HCT116 (cell line): ENCODE results near the gene RNF207. TPM values are rescaled to one million over a fixed set of nuclear protein-coding genes. Genes with fewer than 3 reads are reported as not detected.

Experiments used
- ATAC-seq: fragments of 200-7000 bp; cut with Tn5 transposase; 2 replicates; pipeline ENCODE4 v1.9.1; 2020; ENCODE audit warnings: mild to moderate bottlenecking, moderate library complexity
- BruUV-seq: library from RNA; stranded (reverse); fragments of 400-500 nt; replicated peaks from 2 replicates; lab custom pipeline; 2021; lab: Mats Ljungman, UMichigan
- CTCF ChIA-PET: fragments of 300-600 bp; sonication (Branson Sonifier 250); formaldehyde crosslinking; loops from one replicate; lab custom pipeline; 2021; ENCODE audit warnings: antibody characterized with exemption; lab: Charles Lee
- POLR2A ChIA-PET: fragments of 300-600, 350-600 bp; sonication (Branson Sonifier 250); formaldehyde crosslinking; loops from one replicate; lab custom pipeline; 2021; ENCODE audit warnings: antibody characterized with exemption; lab: Charles Lee
- RAD21 ChIA-PET, 2 experiments: fragments of 300-600 bp; sonication (Branson Sonifier 250); formaldehyde crosslinking; loops; one replicate each; lab custom pipeline; 2023; ENCODE audit warnings: low total read pairs in 2 of 2; ENCODE audit not compliant: uncharacterized antibody in 2 of 2, unreplicated experiment in 2 of 2, low non-redundant PET in 1 of 2; lab: Charles Lee
- DNase-seq: peaks from one replicate; pipeline ENCODE4 v3.0.0-alpha.2; 2010; ENCODE audit warnings: low read depth, low spot score
- H2AFZ ChIP-seq: fragments of 200-600 bp; shearing (Covaris generic), sonication (generic); 2 replicates; pipeline ENCODE4 v1.6.1; 2017; ENCODE audit warnings: low read depth, mixed run types, mixed read lengths, antibody characterized with exemption, low read length; ENCODE audit not compliant: poor library complexity, severe bottlenecking
- H3K27ac ChIP-seq: 2 replicates; pipeline ENCODE4 v1.5.1; 2012; ENCODE audit warnings: low read depth, low read length
- H3K27me3 ChIP-seq: fragments of 200-600 bp; sonication (generic); 2 replicates; pipeline ENCODE4 v1.6.1; 2016; ENCODE audit warnings: mixed run types, low read length, mixed read lengths; ENCODE audit not compliant: insufficient read depth
- H3K36me3 ChIP-seq, 2 experiments: fragments of 200-500 bp in 1 of 2; fragments of 200-600 bp in 1 of 2; sonication (Bioruptor generic) in 1 of 2; sonication (generic) in 1 of 2; 2 replicates each; pipeline versions ENCODE4 v1.5.1 to v1.6.1; 2014 to 2016; ENCODE audit warnings: low read length in 2 of 2, inconsistent platforms in 1 of 2, mixed read lengths in 1 of 2, mixed run types in 1 of 2; ENCODE audit not compliant: insufficient read depth in 2 of 2, control insufficient read depth in 1 of 2
- H3K4me1 ChIP-seq, 2 experiments: fragments of 200-600 bp in 1 of 2; sonication (generic) in 1 of 2; 2 replicates each; pipeline versions ENCODE4 v1.5.1 to v1.6.1; 2012 to 2017; ENCODE audit warnings: low read length in 2 of 2, inconsistent platforms in 1 of 2, mild to moderate bottlenecking in 1 of 2, mixed read lengths in 1 of 2, mixed run types in 1 of 2, moderate library complexity in 1 of 2; ENCODE audit not compliant: insufficient read depth in 2 of 2, control insufficient read depth in 1 of 2
- H3K4me2 ChIP-seq: fragments of 200-600 bp; sonication (generic); 2 replicates; pipeline ENCODE4 v1.6.1; 2017; ENCODE audit warnings: mixed run types, low read length, mixed read lengths
- H3K4me3 ChIP-seq, 2 experiments: fragments of 200-600 bp in 1 of 2; sonication (generic) in 1 of 2; replicated peaks in 1 of 2; 2 replicates each; pipeline ENCODE4 v1.5.1; 2011 to 2016; ENCODE audit warnings: low read length in 2 of 2, control low read depth in 1 of 2, low read depth in 1 of 2, mild to moderate bottlenecking in 1 of 2, mixed read lengths in 1 of 2, mixed run types in 1 of 2
- H3K79me2 ChIP-seq: fragments of 200-600 bp; sonication (generic); 2 replicates; pipeline ENCODE4 v1.6.1; 2017; ENCODE audit warnings: mild to moderate bottlenecking, mixed run types, low read length, moderate library complexity, mixed read lengths; ENCODE audit not compliant: insufficient read depth
- H3K9ac ChIP-seq: fragments of 200-600 bp; sonication (generic); 2 replicates; pipeline ENCODE4 v1.6.1; 2016; ENCODE audit warnings: low read length, mixed read lengths
- H3K9me2 ChIP-seq: fragments of 200-600 bp; sonication (generic), shearing (Covaris generic); 2 replicates; pipeline ENCODE4 v1.6.1; 2017; ENCODE audit warnings: mixed run types, mild to moderate bottlenecking, moderate library complexity; ENCODE audit not compliant: insufficient read depth
- H3K9me3 ChIP-seq, 2 experiments: fragments of 200-500 bp in 1 of 2; fragments of 200-600 bp in 1 of 2; sonication (Bioruptor generic) in 1 of 2; sonication (generic) in 1 of 2; 2 replicates each; pipeline ENCODE4 v1.6.1; 2014 to 2017; ENCODE audit warnings: low read length in 2 of 2, mixed read lengths in 2 of 2, inconsistent platforms in 1 of 2, low read depth in 1 of 2, mild to moderate bottlenecking in 1 of 2, mixed run types in 1 of 2, moderate library complexity in 1 of 2; ENCODE audit not compliant: control insufficient read depth in 1 of 2, insufficient read depth in 1 of 2
- H4K20me1 ChIP-seq: fragments of 200-600 bp; sonication (generic), shearing (Covaris generic); 2 replicates; pipeline ENCODE4 v1.6.1; 2017; ENCODE audit warnings: mixed run types, mild to moderate bottlenecking, moderate library complexity; ENCODE audit not compliant: insufficient read depth
- CEBPB ChIP-seq: IDR thresholded peaks from 2 replicates; pipeline ENCODE4 v1.6.1; 2012; ENCODE audit warnings: low read depth
- CTCF ChIP-seq, 3 experiments: fragments of 200-600 bp in 1 of 3; sonication (generic) in 1 of 3; IDR thresholded peaks in 2 of 3; conservative IDR thresholded peaks in 1 of 3; 2 replicates each; pipeline ENCODE4 v1.5.1; 2012 to 2017; ENCODE audit warnings: low read depth in 2 of 3, low read length in 2 of 3, antibody characterized with exemption in 1 of 3, borderline replicate concordance in 1 of 3, control low read depth in 1 of 3, mild to moderate bottlenecking in 1 of 3, mixed read lengths in 1 of 3, mixed run types in 1 of 3, moderate library complexity in 1 of 3; ENCODE audit not compliant: insufficient read depth in 1 of 3
- EGR1 ChIP-seq: IDR thresholded peaks from 2 replicates; pipeline ENCODE4 v1.6.1; 2012; ENCODE audit warnings: low read depth
- ELF1 ChIP-seq: IDR thresholded peaks from 2 replicates; pipeline ENCODE4 v1.6.1; 2012; ENCODE audit warnings: low read depth, borderline replicate concordance
- EZH2 ChIP-seq: fragments of 200-600 bp; sonication (generic); IDR thresholded peaks from 2 replicates; pipeline ENCODE4 v1.6.1; 2017; ENCODE audit warnings: antibody characterized with exemption, mixed run types
- EZH2phosphoT487 ChIP-seq: fragments of 200-600 bp; IDR thresholded peaks from 2 replicates; pipeline ENCODE4 v1.6.1; 2018; ENCODE audit warnings: antibody characterized with exemption, borderline replicate concordance
- JUND ChIP-seq: IDR thresholded peaks from 2 replicates; pipeline ENCODE4 v1.6.1; 2012
- MAX ChIP-seq: IDR thresholded peaks from 2 replicates; pipeline ENCODE4 v1.6.1; 2012
- RAD21 ChIP-seq: IDR thresholded peaks from 2 replicates; pipeline ENCODE4 v1.6.1; 2012; ENCODE audit warnings: low read depth, mild to moderate bottlenecking
- SIN3A ChIP-seq: IDR thresholded peaks from 2 replicates; pipeline ENCODE4 v1.6.1; 2012; ENCODE audit warnings: low read depth
- SRF ChIP-seq: IDR thresholded peaks from 2 replicates; pipeline ENCODE4 v1.6.1; 2012; ENCODE audit warnings: low read depth
- TCF7L2 ChIP-seq: IDR thresholded peaks from 2 replicates; pipeline ENCODE4 v1.7.0; 2011; ENCODE audit warnings: borderline replicate concordance, inconsistent platforms; ENCODE audit not compliant: insufficient read depth, insufficient read length; ENCODE audit errors: extremely low read depth
- YY1 ChIP-seq: IDR thresholded peaks from 2 replicates; pipeline ENCODE4 v1.6.1; 2011; ENCODE audit warnings: low read length, low read depth, moderate library complexity, mild to moderate bottlenecking; ENCODE audit not compliant: insufficient replicate concordance; ENCODE audit errors: extremely low read depth
- ZNF274 ChIP-seq: fragments of 200-500 bp; sonication (Bioruptor generic); IDR thresholded peaks from 2 replicates; pipeline ENCODE4 v1.6.1; 2014; ENCODE audit warnings: mild to moderate bottlenecking, low read depth, low read length, inconsistent platforms
- intact Hi-C: fragments of 100-400 bp; cut with micrococcal nuclease; formaldehyde crosslinking; loops from 2 replicates; pipeline ENCODE4 v1.10.0; 2022
- total RNA-seq: library from RNA; stranded (reverse); gene quantifications from one replicate; pipeline ENCODE4 v1.2.1, GENCODE V29; 2021; ENCODE audit not compliant: unreplicated experiment

The RNF207 gene
- total RNA-seq, 1 experiment from 2014 or later, result 61.2 TPM

GRCh38 chr1:6158181-6158580 is 47.7 kb upstream of the RNF207 start (continued):
- no peak for TF ChIP-seq CEBPB
- TF ChIP-seq MAX, result no peak

GRCh38 chr1:6162341-6162740 is 43.6 kb upstream of the RNF207 start:
- ATAC-seq, result no peak
- Histone ChIP-seq H2AFZ (no peak overlapping the region), H3K79me2 (no peaks in the 10 kb centered on the region), H3K36me3 (no peaks in the 10 kb centered on the region), H3K9ac (no peak overlapping the region)
- ChIA-PET RAD21 (no interaction called here), POLR2A (no interaction called here)
- TF ChIP-seq MAX (no peak), TCF7L2 (no peak), EZH2 (no peak), YY1 (no peak), ZNF274 (no peak), SIN3A (no peak), SRF (no peak), ELF1 (no peak), CTCF (IDR thresholded peaks at IDR 0.05 in 2 of 3, conservative IDR thresholded peaks at IDR 0.05 in 1 of 3; ENCODE audit: borderline replicate concordance in 1 of 3, insufficient read depth in 1 of 3, low read depth in 2 of 3, low read length in 2 of 3) (no peak), RAD21 (no peak), EZH2phosphoT487 (no peak), JUND (no peak), EGR1 (no peak)
- TF ChIP-seq, all 23 proteins: peak for 0
- CTCF ChIA-PET, result no interaction called here
- H3K27me3 ChIP-seq, result no peaks in the 10 kb centered on the region
- H3K9me2 ChIP-seq, result no peaks in the 10 kb centered on the region
- BruUV-seq, result no TSS peak
- no peak overlapping the region for H3K27ac ChIP-seq
- intact Hi-C loops, result no loop called here
- no peak overlapping the region for H3K4me2 ChIP-seq
- H3K4me1 ChIP-seq, result peaks cover 10 to 12% of the 10 kb centered on the region in 2 experiments
- no peak for DNase-seq
- H4K20me1 ChIP-seq, result no peaks in the 10 kb centered on the region
- no peaks in the 10 kb centered on the region for H3K9me3 ChIP-seq
- no peak overlapping the region for H3K4me3 ChIP-seq
